H1 (cell line): ENCODE data around the gene GTSE1. TPM values are rescaled to one million over a fixed set of nuclear protein-coding genes. Genes with fewer than 3 reads are reported as not detected.

Experiments used
- CTCF ChIA-PET: fragments of 300-600 bp; sonication (Branson Sonifier 250); formaldehyde crosslinking; loops from one replicate; lab custom pipeline; 2021; ENCODE audit not compliant: partially characterized antibody; lab: Charles Lee
- POLR2A ChIA-PET: fragments of 300-600 bp; sonication (Branson Sonifier 250); formaldehyde crosslinking; loops from one replicate; lab custom pipeline; 2021; ENCODE audit warnings: inconsistent platforms; ENCODE audit not compliant: partially characterized antibody; lab: Charles Lee
- DNase-seq, 2 experiments: peaks; one replicate each; pipeline versions ENCODE4 v3.0.0 to v3.0.0-alpha.2; 2010 to 2022; ENCODE audit warnings: low spot score in 2 of 2, low read depth in 1 of 2, mixed read lengths in 1 of 2
- FAIRE-seq: peaks from 2 replicates; lab custom pipeline; 2011; peaks lifted over from hg19 to GRCh38; lab: Jason Lieb, UNC
- H2AFZ ChIP-seq: 2 replicates; pipeline ENCODE4 v1.8.1; 2012; ENCODE audit warnings: low read length, inconsistent platforms
- H2AK5ac ChIP-seq: 2 replicates; pipeline ENCODE4 v1.6.1; 2013; ENCODE audit warnings: low read depth, low read length
- H2BK120ac ChIP-seq: replicated peaks from 2 replicates; pipeline ENCODE3; 2013; ENCODE audit warnings: low read depth, low read length, inconsistent platforms
- H2BK12ac ChIP-seq: 2 replicates; pipeline ENCODE4 v1.6.1; 2013; ENCODE audit warnings: low read depth, low read length
- H2BK15ac ChIP-seq: 2 replicates; pipeline ENCODE4 v1.6.1; 2013; ENCODE audit warnings: low read length
- H2BK20ac ChIP-seq: 2 replicates; pipeline ENCODE4 v1.6.1; 2013; ENCODE audit warnings: low read length
- H2BK5ac ChIP-seq: 2 replicates; pipeline ENCODE4 v1.6.1; 2013; ENCODE audit warnings: low read depth, low read length
- H3K14ac ChIP-seq: 2 replicates; pipeline ENCODE4 v1.6.1; 2013; ENCODE audit warnings: inconsistent platforms; ENCODE audit not compliant: insufficient read length
- H3K18ac ChIP-seq: 2 replicates; pipeline ENCODE4 v1.6.1; 2013; ENCODE audit warnings: low read length; ENCODE audit errors: extremely low read depth
- H3K23ac ChIP-seq: 2 replicates; pipeline ENCODE4 v1.6.1; 2013; ENCODE audit warnings: inconsistent platforms; ENCODE audit not compliant: insufficient read length
- H3K23me2 ChIP-seq: 2 replicates; pipeline ENCODE4 v1.6.1; 2013; ENCODE audit warnings: low read depth, low read length
- H3K27ac ChIP-seq: 2 replicates; pipeline ENCODE4 v1.6.1; 2011; ENCODE audit warnings: low read depth, low read length, inconsistent platforms
- H3K27me3 ChIP-seq, 4 experiments: replicated peaks in 1 of 4; 1 replicate in 1 of 4; 2 replicates in 3 of 4; pipeline versions ENCODE4 v1.6.1 to v1.8.1; 2011 to 2013; ENCODE audit warnings: low read length in 3 of 4, mild to moderate bottlenecking in 3 of 4, inconsistent platforms in 2 of 4, mixed read lengths in 2 of 4, moderate library complexity in 1 of 4; ENCODE audit not compliant: control insufficient read depth in 3 of 4, insufficient read depth in 3 of 4; ENCODE audit errors: extremely low read depth in 1 of 4
- H3K36me3 ChIP-seq, 4 experiments: 2 replicates each; pipeline versions ENCODE4 v1.6.1 to v1.8.1; 2011 to 2013; ENCODE audit warnings: mild to moderate bottlenecking in 4 of 4, low read length in 3 of 4, moderate library complexity in 2 of 4, control low read depth in 1 of 4, inconsistent platforms in 1 of 4; ENCODE audit not compliant: insufficient read depth in 4 of 4, control insufficient read depth in 2 of 4
- H3K4ac ChIP-seq: replicated peaks from 2 replicates; pipeline ENCODE3; 2013; ENCODE audit warnings: low read length, low read depth, mixed read lengths, inconsistent platforms; ENCODE audit not compliant: insufficient read length
- H3K4me1 ChIP-seq, 4 experiments: replicated peaks in 1 of 4; 1 replicate in 1 of 4; 2 replicates in 3 of 4; pipeline versions ENCODE4 v1.6.1 to v1.8.1; 2011 to 2013; ENCODE audit warnings: low read length in 3 of 4, inconsistent platforms in 2 of 4, mixed read lengths in 1 of 4; ENCODE audit not compliant: insufficient read depth in 4 of 4, control insufficient read depth in 3 of 4
- H3K4me2 ChIP-seq, 2 experiments: 2 replicates each; pipeline versions ENCODE4 v1.6.1 to v1.8.1; 2011 to 2013; ENCODE audit warnings: low read depth in 2 of 2, low read length in 2 of 2, control low read depth in 1 of 2, inconsistent platforms in 1 of 2, mild to moderate bottlenecking in 1 of 2; ENCODE audit not compliant: insufficient read depth in 1 of 2
- H3K4me3 ChIP-seq, 4 experiments: fragments of 200-600, 300-600 bp in 1 of 4; sonication (generic), shearing (Covaris generic), sonication (Bioruptor Twin) in 1 of 4; 2 replicates each; pipeline versions ENCODE4 v1.5.1 to v1.8.1; 2011 to 2016; ENCODE audit warnings: low read length in 4 of 4, low read depth in 3 of 4, control low read depth in 2 of 4, inconsistent platforms in 2 of 4, mild to moderate bottlenecking in 2 of 4, mixed read lengths in 1 of 4, moderate library complexity in 1 of 4; ENCODE audit not compliant: insufficient read depth in 2 of 4; ENCODE audit errors: extremely low read depth in 1 of 4
- H3K56ac ChIP-seq: replicated peaks from 2 replicates; pipeline ENCODE3; 2013; ENCODE audit warnings: low read depth, mild to moderate bottlenecking, mixed read lengths, low read length, inconsistent platforms; ENCODE audit not compliant: insufficient read length
- H3K79me1 ChIP-seq: 2 replicates; pipeline ENCODE4 v1.6.1; 2013; ENCODE audit warnings: low read depth, low read length, control low read depth
- H3K79me2 ChIP-seq, 2 experiments: 2 replicates each; pipeline versions ENCODE4 v1.6.1 to v1.8.1; 2012 to 2013; ENCODE audit warnings: low read length in 2 of 2, mild to moderate bottlenecking in 2 of 2, inconsistent platforms in 1 of 2; ENCODE audit not compliant: insufficient read depth in 2 of 2, control insufficient read depth in 1 of 2
- H3K9ac ChIP-seq, 4 experiments: replicated peaks in 1 of 4; 1 replicate in 1 of 4; 2 replicates in 3 of 4; pipeline versions ENCODE4 v1.6.1 to v1.8.1; 2011 to 2013; ENCODE audit warnings: low read depth in 3 of 4, low read length in 3 of 4, control low read depth in 2 of 4, mild to moderate bottlenecking in 2 of 4, moderate library complexity in 2 of 4, inconsistent platforms in 1 of 4; ENCODE audit errors: extremely low read depth in 1 of 4
- H3K9me3 ChIP-seq, 2 experiments: 2 replicates each; pipeline versions ENCODE4 v1.6.1 to v1.8.1; 2012 to 2013; ENCODE audit warnings: mild to moderate bottlenecking in 2 of 2, moderate library complexity in 2 of 2, control low read depth in 1 of 2, inconsistent platforms in 1 of 2, low read depth in 1 of 2, low read length in 1 of 2, mixed read lengths in 1 of 2; ENCODE audit not compliant: insufficient read depth in 2 of 2
- H4K20me1 ChIP-seq, 2 experiments: replicated peaks in 1 of 2; 2 replicates each; pipeline versions ENCODE3 to v1.8.1; 2011 to 2013; ENCODE audit warnings: inconsistent platforms in 2 of 2, low read length in 2 of 2, mild to moderate bottlenecking in 1 of 2; ENCODE audit not compliant: insufficient read depth in 2 of 2, control insufficient read depth in 1 of 2
- H4K5ac ChIP-seq: 2 replicates; pipeline ENCODE4 v1.6.1; 2013; ENCODE audit warnings: low read length, low read depth, mixed read lengths, inconsistent platforms; ENCODE audit not compliant: insufficient read length
- H4K8ac ChIP-seq: 2 replicates; pipeline ENCODE4 v1.8.0; 2013; ENCODE audit warnings: mild to moderate bottlenecking, moderate library complexity, low read length, inconsistent platforms; ENCODE audit not compliant: insufficient read depth; ENCODE audit errors: extremely low read depth
- H4K91ac ChIP-seq: replicated peaks from 2 replicates; pipeline ENCODE3; 2013; ENCODE audit warnings: low read length, mixed read lengths, inconsistent platforms; ENCODE audit not compliant: insufficient read length
- CHD1 ChIP-seq: IDR thresholded peaks from 2 replicates; pipeline ENCODE4 v1.6.1; 2012; ENCODE audit warnings: low read depth, low read length, improper control_type of control experiment
- HDAC2 ChIP-seq, 2 experiments: fragments of 300-600 bp in 1 of 2; sonication (generic) in 1 of 2; IDR thresholded peaks; 2 replicates each; pipeline ENCODE4 v1.6.1; 2011 to 2012; ENCODE audit warnings: low read depth in 2 of 2, low read length in 2 of 2, mild to moderate bottlenecking in 2 of 2, moderate library complexity in 2 of 2, borderline replicate concordance in 1 of 2, inconsistent platforms in 1 of 2
- RFX5 ChIP-seq: IDR thresholded peaks from 2 replicates; pipeline ENCODE4 v1.6.1; 2011; ENCODE audit warnings: low read depth, low read length, improper control_type of control experiment, borderline replicate concordance
- WGBS, 2 experiments: shearing (Covaris generic) in 1 of 2; methylation state at CpG; one replicate each; pipeline versions ENCODE4 v1.1.6 to v1.1.7; 2013 to 2015; ENCODE audit warnings: low lambda C conversion rate in 2 of 2, mixed read lengths in 2 of 2, inconsistent platforms in 1 of 2, low coverage in 1 of 2, missing lambda C conversion rate in 1 of 2; ENCODE audit not compliant: insufficient replicate concordance in 2 of 2, insufficient coverage in 1 of 2, insufficient read length in 1 of 2; ENCODE audit errors: extremely low coverage in 1 of 2, missing lambda C conversion rate in 1 of 2; 5-methylcytosine and 5-hydroxymethylcytosine counted together
- polyA plus RNA-seq, 7 experiments: library from polyadenylated mRNA; depleted of rRNA in 3 of 7; stranded (reverse) in 5 of 7; unstranded in 2 of 7; fragments of >200 nt in 5 of 7; fragments of 200-250 nt in 2 of 7; gene quantifications; 1 replicate in 5 of 7; 2 replicates in 1 of 7; 4 replicates in 1 of 7; pipeline versions ENCODE4 v1.2.1 to v1.2.3, GENCODE V29; 2011 to 2013; ENCODE audit warnings: missing spikeins in 2 of 7, mixed read lengths in 2 of 7
- total RNA-seq: library from RNA; stranded (reverse); fragmentation: NEBNext Ultra II Directional; extraction: Animal tissue kit (Norgen Biotek cat#: 25700); gene quantifications from 2 replicates; pipeline ENCODE4 v1.2.1, GENCODE V29; 2021

GTSE1 gene
- total and polyA plus RNA-seq, 2 of the 8 experiments (the other 6 are each of a cell fraction or from before 2014, with no cell fraction given), result 17.5 to 38.6 TPM

GRCh38 chr22:46340676-46341075 is 44.0 kb downstream of the GTSE1 start:
- 94% methylated on average over 11 of the region's 13 CpGs; no CpG with 5 or more reads in 1 of the 2 experiments for WGBS, 2 experiments
- H2BK15ac ChIP-seq, result no peak overlapping the region

More at GRCh38 chr22:46340676-46341075, 44.0 kb downstream of the GTSE1 start:
- Histone ChIP-seq H3K4me3 (no peak overlapping the region), H3K4ac (no peak overlapping the region), H3K36me3 (peaks cover 23 to 68% (median 44%) of the 10 kb centered on the region in 4 experiments), H4K20me1 (peaks cover 7 to 18% of the 10 kb centered on the region in 2 experiments), H3K79me1 (peaks cover 12% of the 10 kb centered on the region), H4K5ac (no peak overlapping the region), H2BK120ac (no peak overlapping the region), H3K27me3 (no peaks in the 10 kb centered on the region), H2AK5ac (no peak overlapping the region), H3K23me2 (no peaks in the 10 kb centered on the region), H3K14ac (no peak overlapping the region), H3K4me1 (peaks cover 0 to 4% (median 3%) of the 10 kb centered on the region in 4 experiments; a peak in 2 of 7 replicates), H3K27ac (no peak overlapping the region), H2BK12ac (no peak overlapping the region), H3K23ac (no peak overlapping the region), H3K56ac (no peak overlapping the region), H3K9me3 (no peaks in the 10 kb centered on the region), H4K8ac (no peak overlapping the region), H2BK5ac (no peak overlapping the region), H2BK20ac (no peak overlapping the region), H3K9ac (no peak overlapping the region), H2AFZ (no peak overlapping the region), H3K79me2 (peaks cover 9 to 38% of the 10 kb centered on the region in 2 experiments), H3K18ac (no peak overlapping the region), H4K91ac (no peak overlapping the region), H3K4me2 (no peak overlapping the region)
- no peak for FAIRE-seq
- CTCF ChIA-PET, result interaction anchor here (0.6 to 1.9 kb wide), 4 partner anchors 26 to 225 kb away, joined by 3 to 7 read pairs (median 3); no protein-coding TSS in a partner anchor
- DNase-seq, result no peak
- POLR2A ChIA-PET, result interaction anchor here (0.6 to 1.9 kb wide), 3 partner anchors 14 to 187 kb away, joined by 4 read pairs; no protein-coding TSS in a partner anchor
- no peak for TF ChIP-seq HDAC2 (IDR thresholded peaks at IDR 0.05; ENCODE audit: borderline replicate concordance in 1 of 2, low read depth in 2 of 2, low read length in 2 of 2)
- TF ChIP-seq CHD1, result no peak
- TF ChIP-seq RFX5, result no peak
